Astrocyte (in vitro differentiated cells and primary cell): ENCODE data around the gene TRIO. TPM values are rescaled to one million over a fixed set of nuclear protein-coding genes. Genes with fewer than 3 reads are reported as not detected.

Experiments used
- DNase-seq: peaks from one replicate; pipeline ENCODE4 v3.0.0-alpha.2; 2010; ENCODE audit warnings: low read depth
- FAIRE-seq: peaks from 2 replicates; lab custom pipeline; 2011; peaks lifted over from hg19 to GRCh38; lab: Jason Lieb, UNC
- H2AFZ ChIP-seq: 2 replicates; pipeline ENCODE4 v1.6.0; 2012; ENCODE audit warnings: low read depth, low read length, inconsistent platforms
- H3K27ac ChIP-seq: 2 replicates; pipeline ENCODE4 v1.5.1; 2011; ENCODE audit warnings: low read depth, low read length, inconsistent platforms
- H3K27me3 ChIP-seq: 2 replicates; pipeline ENCODE4 v1.6.0; 2011; ENCODE audit warnings: low read length, inconsistent platforms; ENCODE audit not compliant: insufficient read depth
- H3K36me3 ChIP-seq: 2 replicates; pipeline ENCODE4 v1.5.1; 2011; ENCODE audit warnings: low read length, inconsistent platforms; ENCODE audit not compliant: insufficient read depth
- H3K4me1 ChIP-seq: 2 replicates; pipeline ENCODE4 v1.5.1; 2011; ENCODE audit warnings: low read length, inconsistent platforms; ENCODE audit not compliant: insufficient read depth
- H3K4me2 ChIP-seq: 2 replicates; pipeline ENCODE4 v1.6.0; 2012; ENCODE audit warnings: low read length, inconsistent platforms
- H3K4me3 ChIP-seq: 2 replicates; pipeline ENCODE4 v1.5.1; 2011; ENCODE audit warnings: low read depth, mild to moderate bottlenecking, low read length, inconsistent platforms; ENCODE audit not compliant: insufficient read depth
- H3K79me2 ChIP-seq: 2 replicates; pipeline ENCODE4 v1.6.0; 2012; ENCODE audit warnings: mild to moderate bottlenecking, low read length, inconsistent platforms; ENCODE audit not compliant: insufficient read depth
- H3K9ac ChIP-seq: 2 replicates; pipeline ENCODE4 v1.6.0; 2012; ENCODE audit warnings: mild to moderate bottlenecking, low read length, inconsistent platforms
- H3K9me3 ChIP-seq: 2 replicates; pipeline ENCODE4 v1.5.1; 2012; ENCODE audit warnings: low read depth, mild to moderate bottlenecking, low read length, inconsistent platforms; ENCODE audit not compliant: insufficient read depth
- H4K20me1 ChIP-seq: 2 replicates; pipeline ENCODE4 v1.6.0; 2012; ENCODE audit warnings: low read length, inconsistent platforms; ENCODE audit not compliant: insufficient read depth
- H3K27ac Mint-ChIP-seq: one replicate; pipeline ENCODE4 v1.8.0; 2021; ENCODE audit warnings: mild to moderate bottlenecking, mixed read lengths; ENCODE audit not compliant: unreplicated experiment
- H3K27me3 Mint-ChIP-seq: one replicate; pipeline ENCODE4 v1.8.0; 2021; ENCODE audit warnings: low read depth, mixed read lengths; ENCODE audit not compliant: unreplicated experiment
- H3K36me3 Mint-ChIP-seq: one replicate; pipeline ENCODE4 v1.8.0; 2021; ENCODE audit warnings: low read depth, mixed read lengths; ENCODE audit not compliant: unreplicated experiment
- H3K4me1 Mint-ChIP-seq: one replicate; pipeline ENCODE4 v1.8.0; 2021; ENCODE audit warnings: low read depth, mixed read lengths; ENCODE audit not compliant: unreplicated experiment
- H3K4me3 Mint-ChIP-seq: one replicate; pipeline ENCODE4 v1.8.0; 2021; ENCODE audit warnings: mild to moderate bottlenecking, moderate library complexity, mixed read lengths; ENCODE audit not compliant: unreplicated experiment
- H3K9me3 Mint-ChIP-seq: one replicate; pipeline ENCODE4 v1.8.0; 2021; ENCODE audit warnings: mild to moderate bottlenecking, mixed read lengths; ENCODE audit not compliant: unreplicated experiment
- CTCF ChIP-seq: IDR thresholded peaks from 2 replicates; pipeline ENCODE4 v1.5.1; 2011; ENCODE audit warnings: low read depth, mild to moderate bottlenecking, inconsistent platforms, low read length, moderate library complexity; ENCODE audit not compliant: insufficient read depth
- EZH2 ChIP-seq: IDR thresholded peaks from 2 replicates; pipeline ENCODE4 v1.6.1; 2012; ENCODE audit warnings: mild to moderate bottlenecking, low read length, inconsistent platforms; ENCODE audit not compliant: insufficient read depth
- total RNA-seq: library from RNA; stranded (reverse); gene quantifications from 2 replicates; pipeline ENCODE4 v1.2.1, GENCODE V29; 2021

The TRIO gene
- total RNA-seq, 1 donor from 2014 or later, result 347 TPM

GRCh38 chr5:14199902-14200301 lies 56.8 kb downstream of the TRIO start:
- H3K4me1 Mint-ChIP-seq, result peaks cover 85% of the 10 kb centered on the region
- FAIRE-seq, result no peak
- H3K4me3 Mint-ChIP-seq, result no peak overlapping the region
- peak overlapping the region; percentile 36 for H3K4me2 ChIP-seq
- no peak overlapping the region for H3K4me3 ChIP-seq
- peaks cover 98% of the 10 kb centered on the region for H3K79me2 ChIP-seq
- H3K9me3 ChIP-seq, result no peaks in the 10 kb centered on the region
- no peaks in the 10 kb centered on the region for H3K27me3 ChIP-seq
- peaks cover 2% of the 10 kb centered on the region for H3K9me3 Mint-ChIP-seq
- TF ChIP-seq CTCF (no peak), EZH2 (no peak)
- peak overlapping the region; percentile 55 for H3K27ac ChIP-seq
- H4K20me1 ChIP-seq, result peaks cover 64% of the 10 kb centered on the region
- no peak overlapping the region for H3K27ac Mint-ChIP-seq
- H3K36me3 Mint-ChIP-seq, result peaks cover 10% of the 10 kb centered on the region
- no peak for DNase-seq
- H3K9ac ChIP-seq, result peak overlapping the region; percentile 31
- peaks cover 73% of the 10 kb centered on the region for H3K4me1 ChIP-seq
- no peaks in the 10 kb centered on the region for H3K27me3 Mint-ChIP-seq
- H2AFZ ChIP-seq, result no peak overlapping the region
- peaks cover 10% of the 10 kb centered on the region for H3K36me3 ChIP-seq

GRCh38 chr5:14200312-14200990 lies 57.3 kb downstream of the TRIO start:
- H3K9me3 Mint-ChIP-seq, result peaks cover 2% of the 10 kb centered on the region
- peaks cover 84% of the 10 kb centered on the region for H3K4me1 Mint-ChIP-seq
- DNase-seq, result no peak
- Histone ChIP-seq H3K9ac (peak overlapping the region; percentile 20), H3K36me3 (peaks cover 10% of the 10 kb centered on the region), H3K79me2 (peaks cover 98% of the 10 kb centered on the region), H3K27ac (peak overlapping the region; percentile 55), H3K4me1 (peaks cover 78% of the 10 kb centered on the region), H3K4me2 (peak overlapping the region; percentile 36), H3K4me3 (peak overlapping the region; percentile 7), H4K20me1 (peaks cover 58% of the 10 kb centered on the region), H3K9me3 (no peaks in the 10 kb centered on the region), H3K27me3 (no peaks in the 10 kb centered on the region), H2AFZ (no peak overlapping the region)
- FAIRE-seq, result no peak
- no peaks in the 10 kb centered on the region for H3K27me3 Mint-ChIP-seq
- no peak for TF ChIP-seq EZH2
- no peak for TF ChIP-seq CTCF
- H3K27ac Mint-ChIP-seq, result no peak overlapping the region
- H3K36me3 Mint-ChIP-seq, result peaks cover 8% of the 10 kb centered on the region
- no peak overlapping the region for H3K4me3 Mint-ChIP-seq
